SU-DHL-6 (cell line): ENCODE measurements around the gene CASP9.
"Not testable (repeated sequence)": the region's sequence is repeated elsewhere in the genome, so short reads cannot be mapped to it uniquely, and the experiment has no call there.

Source experiments
- H2AFZ ChIP-seq: fragments of 200-600 bp; sonication (generic); 2 replicates; pipeline ENCODE4 v1.6.1; 2014; ENCODE audit warnings: low read depth, mild to moderate bottlenecking, moderate library complexity, mixed read lengths, antibody characterized with exemption, low read length; ENCODE audit not compliant: severe bottlenecking
- H3F3A ChIP-seq: fragments of 200-600 bp; shearing (Covaris generic); 2 replicates; pipeline ENCODE4 v1.6.0; 2016; ENCODE audit warnings: antibody characterized with exemption, mild to moderate bottlenecking; ENCODE audit not compliant: insufficient read depth
- H3K27ac ChIP-seq: fragments of 200-600 bp; sonication (generic); 2 replicates; pipeline ENCODE4 v1.5.1; 2016; ENCODE audit warnings: low read depth, mild to moderate bottlenecking, low read length, moderate library complexity, mixed read lengths
- H3K27me3 ChIP-seq: fragments of 200-600 bp; sonication (generic), shearing (Covaris generic); 2 replicates; pipeline ENCODE4 v1.6.0; 2014; ENCODE audit warnings: mild to moderate bottlenecking, low read length
- H3K36me3 ChIP-seq: fragments of 200-600 bp; sonication (generic); 2 replicates; pipeline ENCODE4 v1.6.1; 2014; ENCODE audit warnings: mild to moderate bottlenecking, low read length, mixed read lengths
- H3K4me2 ChIP-seq: fragments of 300-600, 200-600 bp; shearing (Covaris generic), sonication (generic); 2 replicates; pipeline ENCODE4 v1.6.0; 2014; ENCODE audit warnings: low read length, low read depth, mild to moderate bottlenecking; ENCODE audit not compliant: poor library complexity, severe bottlenecking
- H3K4me3 ChIP-seq: fragments of 200-600 bp; sonication (generic); 2 replicates; pipeline ENCODE4 v1.5.1; 2014; ENCODE audit warnings: antibody characterized with exemption, low read length, mild to moderate bottlenecking, mixed read lengths; ENCODE audit not compliant: insufficient read depth, poor library complexity, severe bottlenecking
- H3K79me2 ChIP-seq: fragments of 200-600 bp; sonication (generic); 2 replicates; pipeline ENCODE4 v1.6.1; 2014; ENCODE audit warnings: mild to moderate bottlenecking, low read length, moderate library complexity; ENCODE audit not compliant: insufficient read depth
- H3K9ac ChIP-seq: fragments of 200-600 bp; sonication (generic); 2 replicates; pipeline ENCODE4 v1.7.0; 2014; ENCODE audit warnings: mild to moderate bottlenecking, low read length
- H3K9me2 ChIP-seq: fragments of 200-600 bp; sonication (generic); replicated peaks from 2 replicates; pipeline ENCODE4 v1.6.1; 2014; ENCODE audit warnings: low read length; ENCODE audit not compliant: insufficient read depth
- H3K9me3 ChIP-seq: fragments of 200-600 bp; sonication (generic); 2 replicates; pipeline ENCODE4 v1.6.1; 2014; ENCODE audit warnings: low read length, mixed read lengths; ENCODE audit not compliant: insufficient read depth
- H4K20me1 ChIP-seq: fragments of 200-600 bp; sonication (generic); 2 replicates; pipeline ENCODE4 v1.6.1; 2014; ENCODE audit warnings: low read depth, mild to moderate bottlenecking, antibody characterized with exemption, low read length, moderate library complexity, mixed read lengths
- CTCF ChIP-seq: fragments of 200-600 bp; sonication (generic); IDR thresholded peaks from one replicate; pipeline ENCODE4 v1.5.1; 2017; ENCODE audit warnings: antibody characterized with exemption, mild to moderate bottlenecking, low read length, moderate library complexity; ENCODE audit not compliant: insufficient read depth, poor library complexity, severe bottlenecking
- EZH2phosphoT487 ChIP-seq: fragments of 200-600 bp; sonication (generic), shearing (Covaris generic); conservative IDR thresholded peaks from 2 replicates; pipeline ENCODE4 v1.6.1; 2018; ENCODE audit warnings: mild to moderate bottlenecking, antibody characterized with exemption, low read length, moderate library complexity, mixed read lengths

Gene CASP9

GRCh38 chr1:15468145-15468544 lies 55.9 kb downstream of the CASP9 start:
- no peak overlapping the region for H3K4me2 ChIP-seq
- no peaks in the 10 kb centered on the region for H4K20me1 ChIP-seq
- H3K27ac ChIP-seq, result no peak overlapping the region
- no peaks in the 10 kb centered on the region for H3K9me2 ChIP-seq
- H3K27me3 ChIP-seq, result no peaks in the 10 kb centered on the region
- H3F3A ChIP-seq, result no peaks in the 10 kb centered on the region
- H3K9me3 ChIP-seq, result no peaks in the 10 kb centered on the region
- no peak overlapping the region for H3K4me3 ChIP-seq
- no peaks in the 10 kb centered on the region for H3K79me2 ChIP-seq
- no peak overlapping the region for H2AFZ ChIP-seq
- H3K36me3 ChIP-seq, result no peaks in the 10 kb centered on the region
- TF ChIP-seq CTCF (no peak), EZH2phosphoT487 (no peak)
- H3K9ac ChIP-seq, result no peak overlapping the region

- H3K4me3 ChIP-seq, H4K20me1 ChIP-seq, H3K79me2 ChIP-seq, H2AFZ ChIP-seq, H3K27ac ChIP-seq, H3F3A ChIP-seq, H3K36me3 ChIP-seq, H3K9me3 ChIP-seq, H3K27me3 ChIP-seq, H3K9ac ChIP-seq, H3K9me2 ChIP-seq, H3K4me2 ChIP-seq: not testable (repeated sequence)
Observed at GRCh38 chr1:15466955-15467625, 56.9 kb downstream of the CASP9 start.

- TF ChIP-seq CTCF (no peak), EZH2phosphoT487 (no peak)
- no peak overlapping the region for H3K9ac ChIP-seq
- no peaks in the 10 kb centered on the region for H4K20me1 ChIP-seq
Observed at GRCh38 chr1:15465674-15466073, 58.3 kb downstream of the CASP9 start.

GRCh38 chr1:15463926-15464322 lies 60.1 kb downstream of the CASP9 start:
- H3K9me2 ChIP-seq, H3K79me2 ChIP-seq, H3K9me3 ChIP-seq, H3F3A ChIP-seq, H3K4me3 ChIP-seq, H3K27me3 ChIP-seq, H3K36me3 ChIP-seq, H3K4me2 ChIP-seq, H3K27ac ChIP-seq, H4K20me1 ChIP-seq, H3K9ac ChIP-seq, H2AFZ ChIP-seq: not testable (repeated sequence)

More at GRCh38 chr1:15465674-15466073, 58.3 kb downstream of the CASP9 start:
- no peak overlapping the region for H3K4me2 ChIP-seq
- no peaks in the 10 kb centered on the region for H3K36me3 ChIP-seq
- H3K9me2 ChIP-seq, result no peaks in the 10 kb centered on the region
- no peak overlapping the region for H3K4me3 ChIP-seq
- no peaks in the 10 kb centered on the region for H3K79me2 ChIP-seq
- no peak overlapping the region for H3K27ac ChIP-seq
- H3K27me3 ChIP-seq, result no peaks in the 10 kb centered on the region
- H3F3A ChIP-seq, result no peaks in the 10 kb centered on the region
- no peak overlapping the region for H2AFZ ChIP-seq
- H3K9me3 ChIP-seq, result no peaks in the 10 kb centered on the region

- H3K4me2 ChIP-seq, H3K79me2 ChIP-seq, H3K4me3 ChIP-seq, H3K9ac ChIP-seq, H3K9me3 ChIP-seq, H4K20me1 ChIP-seq, H3K9me2 ChIP-seq, H3F3A ChIP-seq, H3K36me3 ChIP-seq, H2AFZ ChIP-seq, H3K27me3 ChIP-seq, H3K27ac ChIP-seq: not testable (repeated sequence)
Observed at GRCh38 chr1:15463064-15463800, 60.8 kb downstream of the CASP9 start.
